WI38 (cell line): ENCODE data around the gene AURKA.

ENCODE experiments used
- H3K4me3 ChIP-seq: 2 replicates; pipeline ENCODE4 v1.5.1; 2011; ENCODE audit warnings: low read depth, mild to moderate bottlenecking, control low read depth, low read length
- TF ChIP-seq, protein P1 (sequence below): IDR thresholded peaks from 2 replicates; pipeline ENCODE4 v1.5.1; 2012; ENCODE audit warnings: low read depth, mild to moderate bottlenecking, control low read depth, low read length

AURKA gene

GRCh38 chr20:56328861-56329260, 63.2 kb downstream of the AURKA start:
- TF ChIP-seq, protein P1, sequence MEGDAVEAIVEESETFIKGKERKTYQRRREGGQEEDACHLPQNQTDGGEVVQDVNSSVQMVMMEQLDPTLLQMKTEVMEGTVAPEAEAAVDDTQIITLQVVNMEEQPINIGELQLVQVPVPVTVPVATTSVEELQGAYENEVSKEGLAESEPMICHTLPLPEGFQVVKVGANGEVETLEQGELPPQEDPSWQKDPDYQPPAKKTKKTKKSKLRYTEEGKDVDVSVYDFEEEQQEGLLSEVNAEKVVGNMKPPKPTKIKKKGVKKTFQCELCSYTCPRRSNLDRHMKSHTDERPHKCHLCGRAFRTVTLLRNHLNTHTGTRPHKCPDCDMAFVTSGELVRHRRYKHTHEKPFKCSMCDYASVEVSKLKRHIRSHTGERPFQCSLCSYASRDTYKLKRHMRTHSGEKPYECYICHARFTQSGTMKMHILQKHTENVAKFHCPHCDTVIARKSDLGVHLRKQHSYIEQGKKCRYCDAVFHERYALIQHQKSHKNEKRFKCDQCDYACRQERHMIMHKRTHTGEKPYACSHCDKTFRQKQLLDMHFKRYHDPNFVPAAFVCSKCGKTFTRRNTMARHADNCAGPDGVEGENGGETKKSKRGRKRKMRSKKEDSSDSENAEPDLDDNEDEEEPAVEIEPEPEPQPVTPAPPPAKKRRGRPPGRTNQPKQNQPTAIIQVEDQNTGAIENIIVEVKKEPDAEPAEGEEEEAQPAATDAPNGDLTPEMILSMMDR = no peak
- H3K4me3 ChIP-seq = no peak overlapping the region

- H3K4me3 ChIP-seq = no peak overlapping the region
- TF ChIP-seq, protein P1 = no peak
Observed at GRCh38 chr20:56324806-56325205, 67.2 kb downstream of the AURKA start.

DNA sequence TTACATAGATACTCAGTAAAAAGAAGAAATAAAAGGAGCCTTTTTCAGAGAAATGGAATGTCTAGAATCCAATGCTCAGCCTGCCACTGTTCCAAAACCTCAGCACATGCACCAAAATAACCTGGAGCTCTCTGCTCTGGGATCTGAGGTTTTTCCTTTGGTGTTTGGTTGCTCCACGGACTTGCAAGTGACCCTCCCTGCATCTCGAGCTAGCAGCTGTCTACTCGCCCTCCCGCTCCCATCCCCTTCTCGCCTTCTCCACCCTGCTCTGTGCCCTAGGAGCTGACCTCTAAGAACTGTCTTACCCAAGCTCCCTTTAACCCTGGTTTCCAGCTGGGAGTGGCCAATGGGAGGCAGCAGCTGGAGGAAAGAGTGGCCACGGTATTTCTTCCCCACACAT, 68.4 kb downstream of the AURKA start:
- H3K4me3 ChIP-seq = no peak overlapping the region
- TF ChIP-seq, protein P1 = no peak

DNA sequence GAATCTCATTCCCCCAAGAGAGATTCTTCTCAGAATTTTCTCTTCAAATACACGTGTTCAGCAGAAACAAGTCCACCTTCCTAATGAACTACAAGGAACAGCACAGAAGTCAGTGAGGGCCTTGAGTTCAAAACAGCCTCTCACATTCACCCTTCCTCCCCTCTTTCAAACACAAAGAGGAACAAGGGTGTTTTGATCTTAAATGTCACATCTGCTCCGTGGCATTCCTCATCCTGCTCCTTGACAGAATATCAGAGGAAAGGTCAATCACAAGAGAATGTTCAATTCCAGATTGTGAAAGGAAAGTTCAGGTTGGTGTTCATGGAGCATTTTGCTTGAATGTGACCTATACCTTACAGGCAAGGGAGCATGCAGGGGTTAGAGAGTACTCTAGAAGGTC, 68.8 kb downstream of the AURKA start:
- TF ChIP-seq, protein P1 = no peak
- no peak overlapping the region for H3K4me3 ChIP-seq

DNA sequence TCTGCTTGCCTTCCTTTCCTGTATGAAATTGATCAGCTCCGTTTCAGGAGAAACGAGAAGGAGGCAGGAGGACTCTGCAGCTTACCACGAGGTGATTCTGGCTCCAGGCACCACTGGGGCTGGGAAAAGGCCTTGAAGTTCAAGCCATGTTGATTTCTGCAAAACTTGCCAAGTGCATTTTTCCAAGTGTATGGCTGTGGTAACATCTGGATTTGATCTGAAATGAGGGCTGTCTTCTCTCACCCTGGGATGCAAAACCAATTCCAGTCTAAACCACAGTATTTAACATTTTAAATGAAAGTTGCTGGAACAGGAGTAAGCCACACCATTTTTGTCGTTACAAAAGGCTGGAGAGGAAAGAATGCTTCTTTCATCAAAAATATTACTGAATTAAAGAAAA, 69.3 kb downstream of the AURKA start:
- H3K4me3 ChIP-seq = no peak overlapping the region
- TF ChIP-seq, protein P1 = no peak
